ENCODE data around the gene TSPAN15. TPM values are rescaled to one million over a fixed set of nuclear protein-coding genes. Genes with fewer than 3 reads are reported as not detected.

Gene TSPAN15
- total RNA-seq, 1 experiment from 2014 or later, result 8.3 TPM

DNA sequence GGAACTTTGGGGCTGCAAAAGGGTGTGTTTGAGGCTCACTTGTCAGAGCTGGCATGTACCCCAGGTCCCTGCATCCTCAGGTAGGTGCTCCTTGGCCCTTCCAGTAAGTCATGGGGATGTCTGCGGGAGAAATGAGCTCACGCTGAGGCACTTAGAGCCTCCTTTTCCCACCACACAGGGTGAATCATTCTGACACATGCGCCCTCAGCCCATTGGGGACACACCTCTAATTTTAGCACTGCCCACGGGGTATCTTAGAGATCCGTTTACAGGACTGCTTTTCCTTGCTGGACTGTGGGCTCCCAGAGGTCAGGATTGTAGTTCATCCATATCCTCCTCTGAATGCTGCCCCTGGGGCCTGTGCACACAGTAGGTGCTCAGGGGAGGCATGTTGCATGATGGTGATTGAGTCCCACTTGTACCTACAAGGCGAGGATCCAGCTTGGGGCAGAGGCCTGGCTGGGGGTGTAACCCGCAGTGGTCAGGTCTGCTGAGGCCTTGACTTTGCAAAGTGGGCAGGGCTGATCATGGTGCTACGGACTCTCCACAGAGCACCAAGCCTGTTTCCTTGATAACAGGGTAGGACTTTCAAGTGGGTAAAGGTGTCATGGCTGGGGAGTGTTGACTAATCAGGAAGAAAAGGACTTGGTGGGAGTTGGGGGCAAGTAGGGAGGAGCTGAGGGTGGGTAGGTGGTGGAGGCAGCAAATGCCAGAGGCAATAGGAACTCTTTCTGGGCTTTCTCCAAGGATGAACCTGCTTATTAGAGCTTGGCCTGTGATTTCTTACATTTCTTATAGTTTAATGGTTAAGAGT, 5.8 kb downstream of the TSPAN15 start:
- POLR2A ChIA-PET, result no interaction called here
- DNase-seq (ENCODE audit: low spot score) (no peak), ATAC-seq (no peak)
- no peak overlapping the region for H3K27ac Mint-ChIP-seq
- no peaks in the 10 kb centered on the region for H3K9me3 Mint-ChIP-seq
- TF ChIP-seq, protein P1, sequence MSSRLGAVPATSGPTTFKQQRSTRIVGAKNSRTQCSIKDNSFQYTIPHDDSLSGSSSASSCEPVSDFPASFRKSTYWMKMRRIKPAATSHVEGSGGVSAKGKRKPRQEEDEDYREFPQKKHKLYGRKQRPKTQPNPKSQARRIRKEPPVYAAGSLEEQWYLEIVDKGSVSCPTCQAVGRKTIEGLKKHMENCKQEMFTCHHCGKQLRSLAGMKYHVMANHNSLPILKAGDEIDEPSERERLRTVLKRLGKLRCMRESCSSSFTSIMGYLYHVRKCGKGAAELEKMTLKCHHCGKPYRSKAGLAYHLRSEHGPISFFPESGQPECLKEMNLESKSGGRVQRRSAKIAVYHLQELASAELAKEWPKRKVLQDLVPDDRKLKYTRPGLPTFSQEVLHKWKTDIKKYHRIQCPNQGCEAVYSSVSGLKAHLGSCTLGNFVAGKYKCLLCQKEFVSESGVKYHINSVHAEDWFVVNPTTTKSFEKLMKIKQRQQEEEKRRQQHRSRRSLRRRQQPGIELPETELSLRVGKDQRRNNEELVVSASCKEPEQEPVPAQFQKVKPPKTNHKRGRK (CRISPR knock-in tag; IDR thresholded peaks at IDR 0.05; ENCODE audit: borderline replicate concordance), result no peak
- TF ChIP-seq, protein P2, sequence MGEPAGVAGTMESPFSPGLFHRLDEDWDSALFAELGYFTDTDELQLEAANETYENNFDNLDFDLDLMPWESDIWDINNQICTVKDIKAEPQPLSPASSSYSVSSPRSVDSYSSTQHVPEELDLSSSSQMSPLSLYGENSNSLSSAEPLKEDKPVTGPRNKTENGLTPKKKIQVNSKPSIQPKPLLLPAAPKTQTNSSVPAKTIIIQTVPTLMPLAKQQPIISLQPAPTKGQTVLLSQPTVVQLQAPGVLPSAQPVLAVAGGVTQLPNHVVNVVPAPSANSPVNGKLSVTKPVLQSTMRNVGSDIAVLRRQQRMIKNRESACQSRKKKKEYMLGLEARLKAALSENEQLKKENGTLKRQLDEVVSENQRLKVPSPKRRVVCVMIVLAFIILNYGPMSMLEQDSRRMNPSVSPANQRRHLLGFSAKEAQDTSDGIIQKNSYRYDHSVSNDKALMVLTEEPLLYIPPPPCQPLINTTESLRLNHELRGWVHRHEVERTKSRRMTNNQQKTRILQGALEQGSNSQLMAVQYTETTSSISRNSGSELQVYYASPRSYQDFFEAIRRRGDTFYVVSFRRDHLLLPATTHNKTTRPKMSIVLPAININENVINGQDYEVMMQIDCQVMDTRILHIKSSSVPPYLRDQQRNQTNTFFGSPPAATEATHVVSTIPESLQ (CRISPR knock-in tag; IDR thresholded peaks at IDR 0.05), result no peak
- TF ChIP-seq USF2 (CRISPR knock-in tag; IDR thresholded peaks at IDR 0.05) (no peak), ZNF671 (CRISPR knock-in tag; IDR thresholded peaks at IDR 0.05) (no peak), ZNF281 (CRISPR knock-in tag; IDR thresholded peaks at IDR 0.05) (no peak), CREB1 (CRISPR knock-in tag; IDR thresholded peaks at IDR 0.05) (no peak), ZNF121 (CRISPR knock-in tag; IDR thresholded peaks at IDR 0.05) (no peak), ATF2 (CRISPR knock-in tag; IDR thresholded peaks at IDR 0.05; ENCODE audit: borderline replicate concordance, low read depth) (no peak)
- TF ChIP-seq, protein P3, sequence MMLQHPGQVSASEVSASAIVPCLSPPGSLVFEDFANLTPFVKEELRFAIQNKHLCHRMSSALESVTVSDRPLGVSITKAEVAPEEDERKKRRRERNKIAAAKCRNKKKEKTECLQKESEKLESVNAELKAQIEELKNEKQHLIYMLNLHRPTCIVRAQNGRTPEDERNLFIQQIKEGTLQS (CRISPR knock-in tag; conservative IDR thresholded peaks at IDR 0.05), result no peak
- peaks cover 12% of the 10 kb centered on the region for H3K4me1 Mint-ChIP-seq
- no peak overlapping the region for H3K4me3 Mint-ChIP-seq
- H3K27me3 Mint-ChIP-seq (ENCODE audit: low read depth), result peaks cover 21% of the 10 kb centered on the region
- no peaks in the 10 kb centered on the region for H3K36me3 Mint-ChIP-seq
- CTCF ChIA-PET, result interaction anchor here (0.5 to 1.4 kb wide), 3 partner anchors 49 to 189 kb away, joined by 3 to 4 read pairs (median 3); no protein-coding TSS in a partner anchor

GRCh38 chr10:69457771-69458237, 6.5 kb downstream of the TSPAN15 start:
- ChIA-PET POLR2A (no interaction called here), CTCF (interaction anchor here (1.4 to 3.0 kb wide), 2 partner anchors 7 to 49 kb away, joined by 4 to 15 read pairs; partner anchors contain the start of gene TSPAN15)
- Mint-ChIP-seq H3K27ac (no peak overlapping the region), H3K4me3 (no peak overlapping the region), H3K9me3 (no peaks in the 10 kb centered on the region), H3K27me3 (ENCODE audit: low read depth) (peaks cover 14% of the 10 kb centered on the region), H3K36me3 (no peaks in the 10 kb centered on the region), H3K4me1 (peaks cover 7% of the 10 kb centered on the region)
- TF ChIP-seq, protein P4, sequence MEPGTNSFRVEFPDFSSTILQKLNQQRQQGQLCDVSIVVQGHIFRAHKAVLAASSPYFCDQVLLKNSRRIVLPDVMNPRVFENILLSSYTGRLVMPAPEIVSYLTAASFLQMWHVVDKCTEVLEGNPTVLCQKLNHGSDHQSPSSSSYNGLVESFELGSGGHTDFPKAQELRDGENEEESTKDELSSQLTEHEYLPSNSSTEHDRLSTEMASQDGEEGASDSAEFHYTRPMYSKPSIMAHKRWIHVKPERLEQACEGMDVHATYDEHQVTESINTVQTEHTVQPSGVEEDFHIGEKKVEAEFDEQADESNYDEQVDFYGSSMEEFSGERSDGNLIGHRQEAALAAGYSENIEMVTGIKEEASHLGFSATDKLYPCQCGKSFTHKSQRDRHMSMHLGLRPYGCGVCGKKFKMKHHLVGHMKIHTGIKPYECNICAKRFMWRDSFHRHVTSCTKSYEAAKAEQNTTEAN (CRISPR knock-in tag; IDR thresholded peaks at IDR 0.05), result no peak
- TF ChIP-seq, protein P5, sequence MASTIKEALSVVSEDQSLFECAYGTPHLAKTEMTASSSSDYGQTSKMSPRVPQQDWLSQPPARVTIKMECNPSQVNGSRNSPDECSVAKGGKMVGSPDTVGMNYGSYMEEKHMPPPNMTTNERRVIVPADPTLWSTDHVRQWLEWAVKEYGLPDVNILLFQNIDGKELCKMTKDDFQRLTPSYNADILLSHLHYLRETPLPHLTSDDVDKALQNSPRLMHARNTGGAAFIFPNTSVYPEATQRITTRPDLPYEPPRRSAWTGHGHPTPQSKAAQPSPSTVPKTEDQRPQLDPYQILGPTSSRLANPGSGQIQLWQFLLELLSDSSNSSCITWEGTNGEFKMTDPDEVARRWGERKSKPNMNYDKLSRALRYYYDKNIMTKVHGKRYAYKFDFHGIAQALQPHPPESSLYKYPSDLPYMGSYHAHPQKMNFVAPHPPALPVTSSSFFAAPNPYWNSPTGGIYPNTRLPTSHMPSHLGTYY (CRISPR knock-in tag; IDR thresholded peaks at IDR 0.05), result no peak
- TF ChIP-seq ZNF423 (CRISPR knock-in tag; IDR thresholded peaks at IDR 0.05) (no peak), CREM (CRISPR knock-in tag; IDR thresholded peaks at IDR 0.05) (no peak), GABPB1 (CRISPR knock-in tag; IDR thresholded peaks at IDR 0.05) (no peak), TCF7 (CRISPR knock-in tag; IDR thresholded peaks at IDR 0.05; ENCODE audit: low read depth) (no peak), RORB (CRISPR knock-in tag; IDR thresholded peaks at IDR 0.05) (no peak), ZMAT4 (CRISPR knock-in tag; IDR thresholded peaks at IDR 0.05) (no peak), GRHL2 (CRISPR knock-in tag; IDR thresholded peaks at IDR 0.05; ENCODE audit: insufficient replicate concordance, severe bottlenecking) (no peak)
- TF ChIP-seq, protein P6, sequence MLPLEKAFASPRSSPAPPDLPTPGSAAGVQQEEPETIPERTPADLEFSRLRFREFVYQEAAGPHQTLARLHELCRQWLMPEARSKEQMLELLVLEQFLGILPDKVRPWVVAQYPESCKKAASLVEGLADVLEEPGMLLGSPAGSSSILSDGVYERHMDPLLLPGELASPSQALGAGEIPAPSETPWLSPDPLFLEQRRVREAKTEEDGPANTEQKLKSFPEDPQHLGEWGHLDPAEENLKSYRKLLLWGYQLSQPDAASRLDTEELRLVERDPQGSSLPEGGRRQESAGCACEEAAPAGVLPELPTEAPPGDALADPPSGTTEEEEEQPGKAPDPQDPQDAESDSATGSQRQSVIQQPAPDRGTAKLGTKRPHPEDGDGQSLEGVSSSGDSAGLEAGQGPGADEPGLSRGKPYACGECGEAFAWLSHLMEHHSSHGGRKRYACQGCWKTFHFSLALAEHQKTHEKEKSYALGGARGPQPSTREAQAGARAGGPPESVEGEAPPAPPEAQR (CRISPR knock-in tag; IDR thresholded peaks at IDR 0.05), result no peak
- ATAC-seq, result no peak
- DNase-seq (ENCODE audit: low spot score), result no peak

Measured in WTC11 (cell line).